ENCODE measurements around the gene GLI3. TPM values are rescaled to one million over a fixed set of nuclear protein-coding genes. Genes with fewer than 3 reads are reported as not detected.

Gene GLI3
- total RNA-seq, 1 experiment from 2014 or later = 45.0 TPM

DNA sequence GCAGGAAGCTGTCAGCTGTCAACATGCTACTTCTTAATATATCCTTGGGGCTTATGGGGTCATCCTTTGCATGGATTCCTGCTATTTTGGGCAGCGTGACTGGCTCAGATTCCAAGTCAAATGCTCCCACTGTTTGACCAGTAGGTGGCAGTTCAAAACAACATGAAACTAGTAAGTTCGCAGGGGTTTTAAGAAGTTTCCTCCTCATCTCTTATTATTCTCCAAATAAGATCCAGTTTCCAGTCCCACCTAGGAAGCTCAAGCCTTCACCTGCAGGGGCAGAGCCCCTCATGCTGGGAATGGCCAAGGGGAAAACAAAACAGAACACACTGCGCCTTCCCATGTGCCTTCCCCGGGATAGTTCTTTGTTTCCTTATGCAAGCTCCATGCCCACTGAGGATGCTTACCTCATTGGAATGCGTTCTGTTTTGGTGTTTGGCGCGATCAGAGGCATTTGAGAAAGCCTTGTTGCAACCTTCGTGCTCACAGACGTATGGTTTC is 259.8 kb downstream of the GLI3 start:
- H3K4me1 ChIP-seq (ENCODE audit: insufficient read depth, low read length) = no peaks in the 10 kb centered on the region
- no peaks in the 10 kb centered on the region for H3K23me2 ChIP-seq (ENCODE audit: insufficient read length, low read depth, low read length, poor library complexity, severe bottlenecking)
- peak overlapping the region; percentile 1 for H4K5ac ChIP-seq (ENCODE audit: insufficient read length, low read depth, low read length)
- no peaks in the 10 kb centered on the region for H3K79me2 ChIP-seq (ENCODE audit: insufficient read depth, low read length)
- no peak overlapping the region for H3K14ac ChIP-seq (ENCODE audit: insufficient read depth, low read length)
- H3K23ac ChIP-seq (ENCODE audit: insufficient read length, low read depth, low read length) = no peak overlapping the region
- peaks cover 15 to 17% of the 10 kb centered on the region in 2 experiments for H3K4me1 Mint-ChIP-seq
- no peak overlapping the region for H4K91ac ChIP-seq (ENCODE audit: insufficient read length, low read depth, low read length)
- TF ChIP-seq, protein P1, sequence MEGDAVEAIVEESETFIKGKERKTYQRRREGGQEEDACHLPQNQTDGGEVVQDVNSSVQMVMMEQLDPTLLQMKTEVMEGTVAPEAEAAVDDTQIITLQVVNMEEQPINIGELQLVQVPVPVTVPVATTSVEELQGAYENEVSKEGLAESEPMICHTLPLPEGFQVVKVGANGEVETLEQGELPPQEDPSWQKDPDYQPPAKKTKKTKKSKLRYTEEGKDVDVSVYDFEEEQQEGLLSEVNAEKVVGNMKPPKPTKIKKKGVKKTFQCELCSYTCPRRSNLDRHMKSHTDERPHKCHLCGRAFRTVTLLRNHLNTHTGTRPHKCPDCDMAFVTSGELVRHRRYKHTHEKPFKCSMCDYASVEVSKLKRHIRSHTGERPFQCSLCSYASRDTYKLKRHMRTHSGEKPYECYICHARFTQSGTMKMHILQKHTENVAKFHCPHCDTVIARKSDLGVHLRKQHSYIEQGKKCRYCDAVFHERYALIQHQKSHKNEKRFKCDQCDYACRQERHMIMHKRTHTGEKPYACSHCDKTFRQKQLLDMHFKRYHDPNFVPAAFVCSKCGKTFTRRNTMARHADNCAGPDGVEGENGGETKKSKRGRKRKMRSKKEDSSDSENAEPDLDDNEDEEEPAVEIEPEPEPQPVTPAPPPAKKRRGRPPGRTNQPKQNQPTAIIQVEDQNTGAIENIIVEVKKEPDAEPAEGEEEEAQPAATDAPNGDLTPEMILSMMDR (conservative IDR thresholded peaks at IDR 0.05) = peak; percentile 80
- H4K8ac ChIP-seq (replicated peaks; ENCODE audit: insufficient read length, low read depth, low read length) = no peak overlapping the region
- no peak overlapping the region for H3T11ph ChIP-seq (ENCODE audit: low read length)
- H3K27me3 Mint-ChIP-seq (ENCODE audit: low read depth) = no peaks in the 10 kb centered on the region
- H3K56ac ChIP-seq (ENCODE audit: insufficient read length, low read depth, low read length) = no peak overlapping the region
- no peaks in the 10 kb centered on the region for H3K27me3 ChIP-seq (ENCODE audit: insufficient read depth, low read length)
- peak overlapping the region in 2 of 3 experiments; percentile 87 to 96; a peak in 6 of 7 replicates for H3K27ac Mint-ChIP-seq
- no peaks in the 10 kb centered on the region for H3K79me1 ChIP-seq (ENCODE audit: insufficient read depth, low read depth, low read length, poor library complexity, severe bottlenecking)
- no peak overlapping the region for H2BK20ac ChIP-seq (ENCODE audit: low read depth, low read length, poor library complexity, severe bottlenecking)
- no peak overlapping the region for H2BK5ac ChIP-seq (ENCODE audit: insufficient read length, low read length)
- no peak overlapping the region for H3K4me3 Mint-ChIP-seq
- H3K36me3 Mint-ChIP-seq (ENCODE audit: insufficient read depth in 1 of 3, low read depth in 3 of 3) = peaks cover 9 to 16% (median 16%) of the 10 kb centered on the region in 3 experiments; a peak in 6 of 7 replicates
- no peak overlapping the region for H2BK12ac ChIP-seq (ENCODE audit: insufficient read length, low read depth, low read length)
- DNase-seq = peak; percentile 54
- H3K9me3 ChIP-seq (ENCODE audit: control insufficient read depth, low read depth, low read length) = no peaks in the 10 kb centered on the region
- no peak overlapping the region for H2AFZ ChIP-seq (ENCODE audit: low read length)
- no peaks in the 10 kb centered on the region; a peak in 1 of 5 replicates for H3K9me3 Mint-ChIP-seq
- no peak overlapping the region for H2AK5ac ChIP-seq (ENCODE audit: insufficient read length, low read length)
- H3K27ac ChIP-seq (ENCODE audit: insufficient read length, low read depth, low read length) = no peak overlapping the region
- no peak overlapping the region for H3K9ac ChIP-seq (ENCODE audit: extremely low read depth, insufficient read length, low read length)
- H2BK15ac ChIP-seq (ENCODE audit: low read depth, low read length) = no peak overlapping the region
- H4K20me1 ChIP-seq (ENCODE audit: control insufficient read depth, insufficient read depth, insufficient read length) = no peaks in the 10 kb centered on the region
- WGBS (ENCODE audit: extremely low coverage, insufficient read length, low lambda C conversion rate) = no CpG with 5 or more reads among the region's 9 CpGs
- H3K18ac ChIP-seq (ENCODE audit: insufficient read length, low read depth, low read length) = peak overlapping the region; percentile 15
- H3K4me2 ChIP-seq (ENCODE audit: insufficient read depth, insufficient read length, low read length) = no peak overlapping the region
- no peak overlapping the region for H3K4ac ChIP-seq (ENCODE audit: low read depth, low read length)
- H2BK120ac ChIP-seq (ENCODE audit: low read depth, low read length, poor library complexity, severe bottlenecking) = no peak overlapping the region
